Measurements from ENCODE around the gene PTBP1. TPM values are rescaled to one million over a fixed set of nuclear protein-coding genes. Genes with fewer than 3 reads are reported as not detected.

PTBP1 gene
- polyA plus RNA-seq, 3 donors, result 62.4 to 117 (median 81.6) TPM

DNA sequence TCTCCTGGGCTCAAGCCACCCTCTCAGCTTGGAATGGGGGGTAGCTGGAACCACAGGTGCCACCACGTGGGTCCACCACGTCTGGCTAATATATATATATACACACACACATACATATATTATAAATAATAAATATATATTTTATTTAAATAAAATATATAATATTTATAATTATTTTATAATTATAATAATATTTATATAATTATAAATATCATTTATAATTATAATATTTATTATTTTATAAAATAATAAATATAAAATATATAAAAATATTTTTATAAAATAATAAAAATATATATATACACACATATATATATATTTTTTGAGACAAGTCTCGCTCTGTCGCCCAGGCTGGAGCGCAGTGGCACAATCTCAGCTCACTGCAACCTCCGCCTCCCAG lies 57.3 kb downstream of the PTBP1 start:
- H3K9me3 Mint-ChIP-seq, result no peaks in the 10 kb centered on the region
- TF ChIP-seq, protein P1, sequence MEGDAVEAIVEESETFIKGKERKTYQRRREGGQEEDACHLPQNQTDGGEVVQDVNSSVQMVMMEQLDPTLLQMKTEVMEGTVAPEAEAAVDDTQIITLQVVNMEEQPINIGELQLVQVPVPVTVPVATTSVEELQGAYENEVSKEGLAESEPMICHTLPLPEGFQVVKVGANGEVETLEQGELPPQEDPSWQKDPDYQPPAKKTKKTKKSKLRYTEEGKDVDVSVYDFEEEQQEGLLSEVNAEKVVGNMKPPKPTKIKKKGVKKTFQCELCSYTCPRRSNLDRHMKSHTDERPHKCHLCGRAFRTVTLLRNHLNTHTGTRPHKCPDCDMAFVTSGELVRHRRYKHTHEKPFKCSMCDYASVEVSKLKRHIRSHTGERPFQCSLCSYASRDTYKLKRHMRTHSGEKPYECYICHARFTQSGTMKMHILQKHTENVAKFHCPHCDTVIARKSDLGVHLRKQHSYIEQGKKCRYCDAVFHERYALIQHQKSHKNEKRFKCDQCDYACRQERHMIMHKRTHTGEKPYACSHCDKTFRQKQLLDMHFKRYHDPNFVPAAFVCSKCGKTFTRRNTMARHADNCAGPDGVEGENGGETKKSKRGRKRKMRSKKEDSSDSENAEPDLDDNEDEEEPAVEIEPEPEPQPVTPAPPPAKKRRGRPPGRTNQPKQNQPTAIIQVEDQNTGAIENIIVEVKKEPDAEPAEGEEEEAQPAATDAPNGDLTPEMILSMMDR (IDR thresholded peaks at IDR 0.05), result no peak
- no CpG with 5 or more reads among the region's 6 CpGs for WGBS (ENCODE audit: insufficient coverage)
- peaks cover 4 to 9% (median 8%) of the 10 kb centered on the region in 3 donors for H3K27me3 Mint-ChIP-seq (ENCODE audit: low read depth in 3 of 3)
- H3K36me3 Mint-ChIP-seq, result no peaks in the 10 kb centered on the region
- no peaks in the 10 kb centered on the region for H3K36me3 ChIP-seq (replicated peaks in 1 of 2; ENCODE audit: control insufficient read depth in 1 of 2, insufficient read depth in 2 of 2, low read length in 2 of 2)
- H3K27me3 ChIP-seq (ENCODE audit: control insufficient read depth in 2 of 2, insufficient read depth in 2 of 2, low read length in 2 of 2), result peaks cover 0 to 3% of the 10 kb centered on the region in 2 donors
- H2AFZ ChIP-seq (ENCODE audit: insufficient read depth, low read depth, low read length, poor library complexity, severe bottlenecking), result no peak overlapping the region
- intact Hi-C loops (cut with micrococcal nuclease), result loop anchor here (2.0 to 5.0 kb wide), 3 partner anchors 37 to 82 kb away; no protein-coding TSS in a partner anchor
- no peak for DNase-seq
- peaks cover 33% of the 10 kb centered on the region for H3K4me1 Mint-ChIP-seq
- no peak overlapping the region for H3K4me3 ChIP-seq (replicated peaks in 1 of 3; ENCODE audit: low read depth in 2 of 3, low read length in 3 of 3)
- H3K4me2 ChIP-seq (replicated peaks; ENCODE audit: extremely low read depth, low read length, poor library complexity, severe bottlenecking), result no peak overlapping the region
- H3K27ac ChIP-seq (ENCODE audit: low read depth in 1 of 2, low read length in 2 of 2), result no peak overlapping the region
- peaks cover 45 to 58% of the 10 kb centered on the region in 2 donors for H3K4me1 ChIP-seq (ENCODE audit: control insufficient read depth in 1 of 2, insufficient read depth in 2 of 2, low read length in 2 of 2)
- no peak overlapping the region for H3K27ac Mint-ChIP-seq
- H3K4me3 Mint-ChIP-seq, result no peak overlapping the region
- H4K20me1 ChIP-seq (ENCODE audit: insufficient read depth, low read length), result no peaks in the 10 kb centered on the region
- no peak overlapping the region for H3K9ac ChIP-seq (ENCODE audit: insufficient read depth, low read length, poor library complexity, severe bottlenecking)
- H3K79me2 ChIP-seq (ENCODE audit: insufficient read depth, low read length), result peaks cover 22% of the 10 kb centered on the region
- H3K9me3 ChIP-seq (replicated peaks in 1 of 2; ENCODE audit: control insufficient read depth in 1 of 2, insufficient read depth in 1 of 2, low read length in 2 of 2), result no peaks in the 10 kb centered on the region

DNA sequence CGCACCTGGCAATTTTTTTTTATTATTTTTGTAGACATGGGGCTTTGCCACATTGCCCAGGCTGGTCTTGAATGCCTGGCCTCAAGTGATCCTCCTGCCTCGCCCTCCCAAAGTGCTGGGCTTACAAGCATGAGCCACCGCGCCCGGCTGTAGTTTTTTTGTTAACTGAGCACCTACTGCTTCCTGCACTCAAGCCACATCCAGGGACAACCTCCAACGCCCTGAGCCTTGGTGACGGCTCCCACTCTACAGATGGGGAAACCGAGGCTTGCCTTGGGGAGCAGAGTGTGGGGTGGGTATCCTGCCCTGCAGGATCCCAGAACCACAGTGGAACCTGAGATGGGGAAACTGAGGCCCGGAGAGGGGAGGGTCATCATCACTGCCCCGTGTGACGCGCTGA lies 57.9 kb downstream of the PTBP1 start:
- Histone ChIP-seq H3K79me2 (ENCODE audit: insufficient read depth, low read length) (peaks cover 27% of the 10 kb centered on the region), H2AFZ (ENCODE audit: insufficient read depth, low read depth, low read length, poor library complexity, severe bottlenecking) (no peak overlapping the region), H4K20me1 (ENCODE audit: insufficient read depth, low read length) (no peaks in the 10 kb centered on the region), H3K4me1 (ENCODE audit: control insufficient read depth in 1 of 2, insufficient read depth in 2 of 2, low read length in 2 of 2) (peaks cover 51 to 64% of the 10 kb centered on the region in 2 donors), H3K27ac (ENCODE audit: low read depth in 1 of 2, low read length in 2 of 2) (no peak overlapping the region), H3K4me3 (replicated peaks in 1 of 3; ENCODE audit: low read depth in 2 of 3, low read length in 3 of 3) (no peak overlapping the region), H3K27me3 (ENCODE audit: control insufficient read depth in 2 of 2, insufficient read depth in 2 of 2, low read length in 2 of 2) (peaks cover 0 to 3% of the 10 kb centered on the region in 2 donors), H3K4me2 (replicated peaks; ENCODE audit: extremely low read depth, low read length, poor library complexity, severe bottlenecking) (no peak overlapping the region), H3K9ac (ENCODE audit: insufficient read depth, low read length, poor library complexity, severe bottlenecking) (no peak overlapping the region), H3K36me3 (replicated peaks in 1 of 2; ENCODE audit: control insufficient read depth in 1 of 2, insufficient read depth in 2 of 2, low read length in 2 of 2) (no peaks in the 10 kb centered on the region), H3K9me3 (replicated peaks in 1 of 2; ENCODE audit: control insufficient read depth in 1 of 2, insufficient read depth in 1 of 2, low read length in 2 of 2) (no peaks in the 10 kb centered on the region)
- no peaks in the 10 kb centered on the region for H3K36me3 Mint-ChIP-seq
- no peaks in the 10 kb centered on the region for H3K9me3 Mint-ChIP-seq
- H3K27ac Mint-ChIP-seq, result no peak overlapping the region
- DNase-seq, result no peak
- no peak overlapping the region for H3K4me3 Mint-ChIP-seq
- H3K4me1 Mint-ChIP-seq, result peaks cover 39% of the 10 kb centered on the region
- peaks cover 4 to 9% (median 6%) of the 10 kb centered on the region in 3 donors for H3K27me3 Mint-ChIP-seq (ENCODE audit: low read depth in 3 of 3)
- intact Hi-C loops (cut with micrococcal nuclease), result loop anchor here in 1 of 2 donors (2.0 kb wide), 1 partner anchor 64 kb away; no protein-coding TSS in a partner anchor
- TF ChIP-seq, protein P1 (IDR thresholded peaks at IDR 0.05), result no peak
- WGBS (ENCODE audit: insufficient coverage), result 86% methylated on average over 5 of the region's 12 CpGs
